WTC11 (cell line): ENCODE results near the gene ATP6V1F. TPM values are rescaled to one million over a fixed set of nuclear protein-coding genes. Genes with fewer than 3 reads are reported as not detected.

ENCODE experiments used
- ATAC-seq: fragments of 200-7000 bp; cut with Tn5 transposase; 2 replicates; pipeline ENCODE4 v1.10.0; 2021; ENCODE audit warnings: mild to moderate bottlenecking, moderate library complexity
- CTCF ChIA-PET: fragments of 300-600 bp; sonication (Branson Sonifier 250); formaldehyde crosslinking; loops from one replicate; lab custom pipeline; 2021; ENCODE audit warnings: antibody characterized with exemption; lab: Charles Lee
- POLR2A ChIA-PET: fragments of 350-600 bp; sonication (Branson Sonifier 250); formaldehyde crosslinking; loops from one replicate; lab custom pipeline; 2021; ENCODE audit warnings: antibody characterized with exemption; lab: Charles Lee
- DNase-seq: peaks from one replicate; pipeline ENCODE4 v3.0.0; 2021; ENCODE audit warnings: low spot score
- H3K27ac Mint-ChIP-seq: 2 replicates; pipeline ENCODE4 v1.8.0; 2021; ENCODE audit warnings: mixed read lengths
- H3K27me3 Mint-ChIP-seq: 2 replicates; pipeline ENCODE4 v1.8.0; 2021; ENCODE audit warnings: low read depth, mild to moderate bottlenecking, moderate library complexity, mixed read lengths
- H3K36me3 Mint-ChIP-seq: 2 replicates; pipeline ENCODE4 v1.8.0; 2021; ENCODE audit warnings: mixed read lengths
- H3K4me1 Mint-ChIP-seq: 2 replicates; pipeline ENCODE4 v1.8.0; 2022; ENCODE audit warnings: mixed read lengths
- H3K4me3 Mint-ChIP-seq: 2 replicates; pipeline ENCODE4 v1.8.0; 2021; ENCODE audit warnings: mild to moderate bottlenecking, moderate library complexity, mixed read lengths
- H3K9me3 Mint-ChIP-seq: 2 replicates; pipeline ENCODE4 v1.8.0; 2021; ENCODE audit warnings: mixed read lengths
- ATF1 ChIP-seq: sonication (generic); formaldehyde crosslinking; IDR thresholded peaks from 2 replicates; pipeline ENCODE4 v1.8.1; 2023; ENCODE audit warnings: mild to moderate bottlenecking, moderate library complexity, missing genetic modification reagents
- CBFB ChIP-seq: sonication (generic); formaldehyde crosslinking; IDR thresholded peaks from 2 replicates; pipeline ENCODE4 v1.8.1; 2022; ENCODE audit warnings: mild to moderate bottlenecking, low read depth, missing genetic modification reagents
- CREM ChIP-seq: sonication (generic); formaldehyde crosslinking; IDR thresholded peaks from 2 replicates; pipeline ENCODE4 v1.8.1; 2022; ENCODE audit warnings: mild to moderate bottlenecking, missing genetic modification reagents, moderate library complexity
- CTCF ChIP-seq: fragments of 200-600 bp; IDR thresholded peaks from 2 replicates; pipeline ENCODE4 v1.8.0; 2022; ENCODE audit warnings: antibody characterized with exemption
- E2F5 ChIP-seq: sonication (generic); formaldehyde crosslinking; IDR thresholded peaks from 2 replicates; pipeline ENCODE4 v1.8.1; 2022; ENCODE audit warnings: mild to moderate bottlenecking, moderate library complexity, missing genetic modification reagents
- ETV6 ChIP-seq: sonication (generic); formaldehyde crosslinking; IDR thresholded peaks from 2 replicates; pipeline ENCODE4 v1.8.1; 2022; ENCODE audit warnings: mild to moderate bottlenecking, missing genetic modification reagents
- FOXP1 ChIP-seq: sonication (generic); formaldehyde crosslinking; IDR thresholded peaks from 2 replicates; pipeline ENCODE4 v1.8.0; 2022; ENCODE audit warnings: missing genetic modification reagents, mild to moderate bottlenecking, moderate library complexity, borderline replicate concordance
- FOXP4 ChIP-seq: sonication (generic); formaldehyde crosslinking; IDR thresholded peaks from 2 replicates; pipeline ENCODE4 v1.8.0; 2022; ENCODE audit warnings: mild to moderate bottlenecking, missing genetic modification reagents
- HMGXB4 ChIP-seq: sonication (generic); formaldehyde crosslinking; IDR thresholded peaks from 2 replicates; pipeline ENCODE4 v1.8.1; 2023; ENCODE audit warnings: mild to moderate bottlenecking, moderate library complexity, missing genetic modification reagents
- KAT7 ChIP-seq: sonication (generic); formaldehyde crosslinking; IDR thresholded peaks from 2 replicates; pipeline ENCODE4 v1.8.1; 2023; ENCODE audit warnings: missing genetic modification reagents, mild to moderate bottlenecking, borderline replicate concordance
- MXD4 ChIP-seq: fragments of 250-450 bp; sonication (Bioruptor Pico); IDR thresholded peaks from 2 replicates; pipeline ENCODE4 v1.8.0; 2021; ENCODE audit warnings: mild to moderate bottlenecking, moderate library complexity, borderline replicate concordance
- NFATC4 ChIP-seq: fragments of 250-450 bp; sonication (Bioruptor Pico); IDR thresholded peaks from 2 replicates; pipeline ENCODE4 v1.9.0; 2021; ENCODE audit warnings: mild to moderate bottlenecking
- NR2C2 ChIP-seq: sonication (generic); formaldehyde crosslinking; IDR thresholded peaks from 2 replicates; pipeline ENCODE4 v1.8.0; 2022; ENCODE audit warnings: mild to moderate bottlenecking, missing genetic modification reagents
- PRRX2 ChIP-seq: fragments of 250-450 bp; sonication (Bioruptor Pico); IDR thresholded peaks from 2 replicates; pipeline ENCODE4 v1.8.0; 2021; ENCODE audit warnings: mild to moderate bottlenecking
- SOX15 ChIP-seq: fragments of 250-450 bp; sonication (Bioruptor Pico); IDR thresholded peaks from 2 replicates; pipeline ENCODE4 v1.9.0; 2021; ENCODE audit warnings: mild to moderate bottlenecking
- TP53 ChIP-seq: sonication (generic); formaldehyde crosslinking; IDR thresholded peaks from 2 replicates; pipeline ENCODE4 v1.8.1; 2023; ENCODE audit warnings: mild to moderate bottlenecking, missing genetic modification reagents
- ZMAT4 ChIP-seq: fragments of 250-450 bp; sonication (Bioruptor Pico); IDR thresholded peaks from 2 replicates; pipeline ENCODE4 v1.9.0; 2021; ENCODE audit warnings: mild to moderate bottlenecking
- ZNF317 ChIP-seq: sonication (generic); formaldehyde crosslinking; IDR thresholded peaks from 2 replicates; pipeline ENCODE4 v1.8.1; 2023; ENCODE audit warnings: low read depth, mild to moderate bottlenecking, moderate library complexity, missing genetic modification reagents, borderline replicate concordance
- ZNF532 ChIP-seq: fragments of 250-450 bp; sonication (Bioruptor Pico); IDR thresholded peaks from 2 replicates; pipeline ENCODE4 v1.9.0; 2021; ENCODE audit warnings: mild to moderate bottlenecking, borderline replicate concordance
- total RNA-seq: library from RNA; stranded (reverse); gene quantifications from 3 replicates; pipeline ENCODE4 v1.2.3, GENCODE V29; 2021

The ATP6V1F gene
- total RNA-seq, 1 experiment from 2014 or later = 117 TPM

- no peak for ATAC-seq
- Mint-ChIP-seq H3K9me3 (no peaks in the 10 kb centered on the region), H3K36me3 (peaks cover 9% of the 10 kb centered on the region), H3K4me3 (peak overlapping the region; percentile 98), H3K4me1 (peaks cover 25% of the 10 kb centered on the region), H3K27me3 (peaks cover 9% of the 10 kb centered on the region), H3K27ac (0 out of 2 replicates have a peak overlapping the region, but pooled peaks have one; percentile 0)
- ChIA-PET POLR2A (interaction anchor here (0.7 to 1.1 kb wide), 3 partner anchors 21 to 71 kb away, joined by 3 to 6 read pairs (median 3); partner anchors contain the start of gene KCP), CTCF (interaction anchor here (0.6 to 6.6 kb wide), 16 partner anchors 10 to 387 kb away, joined by 3 to 149 read pairs (median 4); no protein-coding TSS in a partner anchor)
- no peak for DNase-seq
- TF ChIP-seq MXD4 (CRISPR knock-in tag) (no peak), KAT7 (no peak), ETV6 (no peak), PRRX2 (CRISPR knock-in tag) (no peak), CBFB (CRISPR knock-in tag) (no peak)
Measured at GRCh38 chr7:128861957-128862570, 592 bp upstream of the ATP6V1F start.

- ChIA-PET CTCF (interaction anchor here (0.8 to 6.6 kb wide), 15 partner anchors 9 to 389 kb away, joined by 3 to 149 read pairs (median 5); partner anchors contain the start of gene IRF5), POLR2A (interaction anchor here (1.0 to 1.1 kb wide), 2 partner anchors 31 to 47 kb away, joined by 3 read pairs; partner anchors contain the start of gene KCP)
- H3K27ac Mint-ChIP-seq = no peak overlapping the region
- no peaks in the 10 kb centered on the region for H3K9me3 Mint-ChIP-seq
- peak overlapping the region; percentile 98 for H3K4me3 Mint-ChIP-seq
- ATAC-seq = peak; percentile 58
- DNase-seq = peak; percentile 50
- peaks cover 9% of the 10 kb centered on the region for H3K36me3 Mint-ChIP-seq
- H3K4me1 Mint-ChIP-seq = peaks cover 38% of the 10 kb centered on the region
- H3K27me3 Mint-ChIP-seq = peaks cover 23% of the 10 kb centered on the region
- no peak for TF ChIP-seq FOXP1 (CRISPR knock-in tag)
- TF ChIP-seq CTCF = peak; percentile 42
- no peak for TF ChIP-seq NFATC4 (CRISPR knock-in tag)
- TF ChIP-seq FOXP4 = no peak
Measured at GRCh38 chr7:128863433-128863989, 855 bp downstream of the ATP6V1F start.

GRCh38 chr7:128865303-128865702, 2.6 kb downstream of the ATP6V1F start:
- Mint-ChIP-seq H3K36me3 (peaks cover 9% of the 10 kb centered on the region), H3K27ac (peak overlapping the region; percentile 86; the same call in 1 of the 2 replicates), H3K27me3 (peaks cover 32% of the 10 kb centered on the region), H3K4me3 (no peak overlapping the region)
- ATAC-seq (no peak), DNase-seq (no peak)
- TF ChIP-seq HMGXB4 (CRISPR knock-in tag) = no peak
- TF ChIP-seq ZMAT4 = no peak
- TF ChIP-seq TP53 = no peak
- no peak for TF ChIP-seq ATF1
- TF ChIP-seq ZNF317 (CRISPR knock-in tag) = no peak
- TF ChIP-seq SOX15 (CRISPR knock-in tag) = no peak
- no peak for TF ChIP-seq NR2C2 (CRISPR knock-in tag)
- TF ChIP-seq ZNF532 (CRISPR knock-in tag) = no peak
- TF ChIP-seq CREM (CRISPR knock-in tag) = no peak
- no peak for TF ChIP-seq E2F5 (CRISPR knock-in tag)
- TF ChIP-seq, all 79 proteins: peak for 0
- ChIA-PET CTCF (interaction anchor here (1.0 to 6.6 kb wide), 2 partner anchors 16 to 45 kb away, joined by 3 to 149 read pairs; partner anchors contain the start of gene KCP), POLR2A (no interaction called here)
- Mint-ChIP-seq H3K9me3 (no peaks in the 10 kb centered on the region), H3K4me1 (peaks cover 36% of the 10 kb centered on the region)
